ENCODE measurements around the gene CTNNA3. TPM values are rescaled to one million over a fixed set of nuclear protein-coding genes. Genes with fewer than 3 reads are reported as not detected.

CTNNA3 gene
- total RNA-seq, 1 donor = not detected

- Histone ChIP-seq H3K79me2 (ENCODE audit: insufficient read depth, low read length) (no peaks in the 10 kb centered on the region), H4K20me1 (ENCODE audit: insufficient read depth, low read length) (no peaks in the 10 kb centered on the region), H3K27ac (ENCODE audit: low read depth, low read length) (no peak overlapping the region), H3K4me3 (ENCODE audit: insufficient read depth, low read length) (no peak overlapping the region), H3K27me3 (ENCODE audit: insufficient read depth, low read length) (no peaks in the 10 kb centered on the region), H2AFZ (ENCODE audit: low read length) (no peak overlapping the region), H3K9me3 (ENCODE audit: low read depth, low read length) (no peaks in the 10 kb centered on the region), H3K4me2 (ENCODE audit: insufficient read depth, low read length) (no peak overlapping the region), H3K4me1 (ENCODE audit: insufficient read depth, low read length) (no peaks in the 10 kb centered on the region), H3K36me3 (ENCODE audit: insufficient read depth, low read length) (no peaks in the 10 kb centered on the region)
- no peak for DNase-seq (ENCODE audit: insufficient read length, low spot score, missing footprints)
- TF ChIP-seq CTCF (IDR thresholded peaks at IDR 0.05; ENCODE audit: extremely low read depth, low read depth, low read length) = no peak
Observed at GRCh38 chr10:67277402-67277801, 418.6 kb downstream of the CTNNA3 start.

GRCh38 chr10:67269828-67270227, 426.2 kb downstream of the CTNNA3 start:
- H3K27ac ChIP-seq (ENCODE audit: low read depth, low read length) = no peak overlapping the region
- H3K9me3 ChIP-seq (ENCODE audit: low read depth, low read length) = no peaks in the 10 kb centered on the region
- no peak for DNase-seq (ENCODE audit: insufficient read length, low spot score, missing footprints)
- TF ChIP-seq CTCF (IDR thresholded peaks at IDR 0.05; ENCODE audit: extremely low read depth, low read depth, low read length) = no peak
- H3K27me3 ChIP-seq (ENCODE audit: insufficient read depth, low read length) = no peaks in the 10 kb centered on the region
- no peak overlapping the region for H3K4me3 ChIP-seq (ENCODE audit: insufficient read depth, low read length)
- H2AFZ ChIP-seq (ENCODE audit: low read length) = no peak overlapping the region
- no peaks in the 10 kb centered on the region for H3K36me3 ChIP-seq (ENCODE audit: insufficient read depth, low read length)
- no peaks in the 10 kb centered on the region for H4K20me1 ChIP-seq (ENCODE audit: insufficient read depth, low read length)
- H3K4me2 ChIP-seq (ENCODE audit: insufficient read depth, low read length) = no peak overlapping the region
- H3K79me2 ChIP-seq (ENCODE audit: insufficient read depth, low read length) = no peaks in the 10 kb centered on the region
- H3K4me1 ChIP-seq (ENCODE audit: insufficient read depth, low read length) = no peaks in the 10 kb centered on the region

- no peak overlapping the region for H3K4me3 ChIP-seq (ENCODE audit: insufficient read depth, low read length)
- H3K4me1 ChIP-seq (ENCODE audit: insufficient read depth, low read length) = no peaks in the 10 kb centered on the region
- no peaks in the 10 kb centered on the region for H4K20me1 ChIP-seq (ENCODE audit: insufficient read depth, low read length)
- H3K27ac ChIP-seq (ENCODE audit: low read depth, low read length) = no peak overlapping the region
- no peak overlapping the region for H3K4me2 ChIP-seq (ENCODE audit: insufficient read depth, low read length)
- H3K36me3 ChIP-seq (ENCODE audit: insufficient read depth, low read length) = no peaks in the 10 kb centered on the region
- H3K79me2 ChIP-seq (ENCODE audit: insufficient read depth, low read length) = no peaks in the 10 kb centered on the region
- no peak overlapping the region for H2AFZ ChIP-seq (ENCODE audit: low read length)
- no peak for DNase-seq (ENCODE audit: insufficient read length, low spot score, missing footprints)
- H3K27me3 ChIP-seq (ENCODE audit: insufficient read depth, low read length) = no peaks in the 10 kb centered on the region
- TF ChIP-seq CTCF (IDR thresholded peaks at IDR 0.05; ENCODE audit: extremely low read depth, low read depth, low read length) = no peak
- H3K9me3 ChIP-seq (ENCODE audit: low read depth, low read length) = no peaks in the 10 kb centered on the region
Observed at GRCh38 chr10:67268146-67268545, 427.8 kb downstream of the CTNNA3 start.

GRCh38 chr10:67262675-67263074, 433.3 kb downstream of the CTNNA3 start:
- Histone ChIP-seq H3K4me2 (ENCODE audit: insufficient read depth, low read length) (no peak overlapping the region), H3K79me2 (ENCODE audit: insufficient read depth, low read length) (no peaks in the 10 kb centered on the region), H2AFZ (ENCODE audit: low read length) (no peak overlapping the region), H3K27me3 (ENCODE audit: insufficient read depth, low read length) (no peaks in the 10 kb centered on the region), H3K9me3 (ENCODE audit: low read depth, low read length) (no peaks in the 10 kb centered on the region), H3K27ac (ENCODE audit: low read depth, low read length) (no peak overlapping the region), H4K20me1 (ENCODE audit: insufficient read depth, low read length) (no peaks in the 10 kb centered on the region), H3K4me1 (ENCODE audit: insufficient read depth, low read length) (no peaks in the 10 kb centered on the region), H3K4me3 (ENCODE audit: insufficient read depth, low read length) (no peak overlapping the region), H3K36me3 (ENCODE audit: insufficient read depth, low read length) (no peaks in the 10 kb centered on the region)
- no peak for DNase-seq (ENCODE audit: insufficient read length, low spot score, missing footprints)
- TF ChIP-seq CTCF (IDR thresholded peaks at IDR 0.05; ENCODE audit: extremely low read depth, low read depth, low read length) = no peak

Measured in osteoblast (primary cell).